ENCODE measurements around the gene CD200R1. TPM values are rescaled to one million over a fixed set of nuclear protein-coding genes. Genes with fewer than 3 reads are reported as not detected.

The CD200R1 gene
- total RNA-seq, 2 experiments from 2014 or later = 0.25 TPM; not detected in 1

GRCh38 chr3:112980080-112980479 lies 5.2 kb upstream of the CD200R1 start:
- Histone ChIP-seq H3K4me3 (ENCODE audit: low read depth, low read length, poor library complexity, severe bottlenecking) (no peak overlapping the region), H3K79me2 (ENCODE audit: insufficient read depth, low read depth, low read length) (no peaks in the 10 kb centered on the region), H3K36me3 (ENCODE audit: insufficient read depth, low read length) (no peaks in the 10 kb centered on the region), H3K9me3 (ENCODE audit: low read length) (no peaks in the 10 kb centered on the region), H3K27ac (ENCODE audit: low read depth, low read length, poor library complexity, severe bottlenecking) (no peak overlapping the region), H3K9me2 (ENCODE audit: insufficient read depth, low read length) (no peaks in the 10 kb centered on the region), H3K4me2 (ENCODE audit: low read length) (no peak overlapping the region), H2AFZ (ENCODE audit: low read length) (no peak overlapping the region), H4K20me1 (ENCODE audit: insufficient read depth, low read length) (no peaks in the 10 kb centered on the region), H3K4me1 (ENCODE audit: insufficient read depth, low read length, poor library complexity, severe bottlenecking) (peaks cover 19% of the 10 kb centered on the region)
- TF ChIP-seq EZH2phosphoT487 (IDR thresholded peaks at IDR 0.05; ENCODE audit: borderline replicate concordance, low read depth, low read length) (no peak), CTCF (conservative IDR thresholded peaks at IDR 0.05; ENCODE audit: low read length) (no peak)
- BruUV-seq (replicated peaks) = no TSS peak
- no peak for DNase-seq (ENCODE audit: low spot score)
- POLR2A ChIA-PET = interaction anchor here (2.1 kb wide), 1 partner anchor 11 kb away, joined by 11 read pairs; the partner anchor contains the start of gene GTPBP8
- intact Hi-C loops (cut with micrococcal nuclease; ENCODE audit: unreplicated experiment) = no loop called here
- CTCF ChIA-PET (ENCODE audit: unreplicated experiment) = no interaction called here

DNA sequence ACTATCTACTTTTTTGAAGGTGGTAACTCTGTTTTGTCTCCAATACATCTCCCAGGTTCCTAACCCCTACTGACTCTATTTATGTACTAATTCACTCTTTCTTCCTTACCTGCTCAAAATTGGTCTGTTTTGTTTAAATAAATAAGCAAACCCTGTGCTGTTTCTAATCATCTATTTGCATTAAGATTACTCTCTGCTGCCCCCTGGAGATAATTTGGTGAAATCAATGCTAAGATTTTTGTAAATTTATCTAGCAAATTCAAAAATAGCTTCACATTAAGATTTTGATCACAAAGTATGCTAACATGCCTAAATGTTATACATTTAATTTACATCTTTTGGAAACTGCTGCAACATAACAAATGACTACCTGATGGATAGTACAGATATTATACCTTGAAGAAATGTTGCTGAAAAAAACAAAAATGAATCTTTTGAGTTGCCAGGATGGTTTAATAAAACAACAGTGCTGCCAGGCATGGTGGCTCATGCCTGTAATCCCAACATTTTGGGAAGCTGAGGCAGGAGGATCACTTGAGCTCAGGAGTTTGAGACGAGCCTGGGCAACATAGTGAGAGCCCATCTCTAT lies 4.4 kb upstream of the CD200R1 start:
- ChIA-PET CTCF (ENCODE audit: unreplicated experiment) (interaction anchor here (1.3 to 1.6 kb wide), 2 partner anchors 8 to 244 kb away, joined by 8 to 12 read pairs; no protein-coding TSS in a partner anchor), POLR2A (interaction anchor here (0.6 to 2.1 kb wide), 6 partner anchors 9 to 367 kb away, joined by 3 to 11 read pairs (median 4); partner anchors contain the start of gene GTPBP8)
- H2AFZ ChIP-seq (ENCODE audit: low read length) = no peak overlapping the region
- peaks cover 19% of the 10 kb centered on the region for H3K4me1 ChIP-seq (ENCODE audit: insufficient read depth, low read length, poor library complexity, severe bottlenecking)
- no peak overlapping the region for H3K4me2 ChIP-seq (ENCODE audit: low read length)
- no peaks in the 10 kb centered on the region for H4K20me1 ChIP-seq (ENCODE audit: insufficient read depth, low read length)
- H3K79me2 ChIP-seq (ENCODE audit: insufficient read depth, low read depth, low read length) = no peaks in the 10 kb centered on the region
- TF ChIP-seq CTCF (conservative IDR thresholded peaks at IDR 0.05; ENCODE audit: low read length) (peak; percentile 94), EZH2phosphoT487 (IDR thresholded peaks at IDR 0.05; ENCODE audit: borderline replicate concordance, low read depth, low read length) (no peak)
- H3K4me3 ChIP-seq (ENCODE audit: low read depth, low read length, poor library complexity, severe bottlenecking) = no peak overlapping the region
- no TSS peak for BruUV-seq (replicated peaks)
- DNase-seq (ENCODE audit: low spot score) = peak; percentile 63
- H3K36me3 ChIP-seq (ENCODE audit: insufficient read depth, low read length) = no peaks in the 10 kb centered on the region
- H3K9me2 ChIP-seq (ENCODE audit: insufficient read depth, low read length) = no peaks in the 10 kb centered on the region
- no peaks in the 10 kb centered on the region for H3K9me3 ChIP-seq (ENCODE audit: low read length)
- no peak overlapping the region for H3K27ac ChIP-seq (ENCODE audit: low read depth, low read length, poor library complexity, severe bottlenecking)
- intact Hi-C loops (cut with micrococcal nuclease; ENCODE audit: unreplicated experiment) = loop anchor here (1.0 to 2.0 kb wide), 3 partner anchors 167 to 336 kb away; no protein-coding TSS in a partner anchor

GRCh38 chr3:112976953-112977352 lies 2.0 kb upstream of the CD200R1 start:
- no peak overlapping the region for H3K27ac ChIP-seq (ENCODE audit: low read depth, low read length, poor library complexity, severe bottlenecking)
- no peaks in the 10 kb centered on the region for H4K20me1 ChIP-seq (ENCODE audit: insufficient read depth, low read length)
- ChIA-PET CTCF (ENCODE audit: unreplicated experiment) (no interaction called here), POLR2A (interaction anchor here (1.0 kb wide), 1 partner anchor 11 kb away, joined by 3 read pairs; no protein-coding TSS in a partner anchor)
- TF ChIP-seq CTCF (conservative IDR thresholded peaks at IDR 0.05; ENCODE audit: low read length) = no peak
- TF ChIP-seq EZH2phosphoT487 (IDR thresholded peaks at IDR 0.05; ENCODE audit: borderline replicate concordance, low read depth, low read length) = no peak
- DNase-seq (ENCODE audit: low spot score) = no peak
- H3K9me2 ChIP-seq (ENCODE audit: insufficient read depth, low read length) = no peaks in the 10 kb centered on the region
- peaks cover 13% of the 10 kb centered on the region for H3K4me1 ChIP-seq (ENCODE audit: insufficient read depth, low read length, poor library complexity, severe bottlenecking)
- intact Hi-C loops (cut with micrococcal nuclease; ENCODE audit: unreplicated experiment) = no loop called here
- no peak overlapping the region for H3K4me3 ChIP-seq (ENCODE audit: low read depth, low read length, poor library complexity, severe bottlenecking)
- 0 out of 2 replicates have a peak overlapping the region, but pooled peaks have one; percentile 4 for H2AFZ ChIP-seq (ENCODE audit: low read length)
- H3K9me3 ChIP-seq (ENCODE audit: low read length) = no peaks in the 10 kb centered on the region
- no peaks in the 10 kb centered on the region for H3K79me2 ChIP-seq (ENCODE audit: insufficient read depth, low read depth, low read length)
- H3K4me2 ChIP-seq (ENCODE audit: low read length) = no peak overlapping the region
- no peaks in the 10 kb centered on the region for H3K36me3 ChIP-seq (ENCODE audit: insufficient read depth, low read length)
- BruUV-seq (replicated peaks) = no TSS peak
